ENCODE results near the gene MTOR. TPM values are rescaled to one million over a fixed set of nuclear protein-coding genes. Genes with fewer than 3 reads are reported as not detected.

MTOR gene
- total and polyA plus RNA-seq, 2 of the 8 experiments (the other 6 are each of a cell fraction or from before 2014, with no cell fraction given), result 44.2 to 76.8 TPM

DNA sequence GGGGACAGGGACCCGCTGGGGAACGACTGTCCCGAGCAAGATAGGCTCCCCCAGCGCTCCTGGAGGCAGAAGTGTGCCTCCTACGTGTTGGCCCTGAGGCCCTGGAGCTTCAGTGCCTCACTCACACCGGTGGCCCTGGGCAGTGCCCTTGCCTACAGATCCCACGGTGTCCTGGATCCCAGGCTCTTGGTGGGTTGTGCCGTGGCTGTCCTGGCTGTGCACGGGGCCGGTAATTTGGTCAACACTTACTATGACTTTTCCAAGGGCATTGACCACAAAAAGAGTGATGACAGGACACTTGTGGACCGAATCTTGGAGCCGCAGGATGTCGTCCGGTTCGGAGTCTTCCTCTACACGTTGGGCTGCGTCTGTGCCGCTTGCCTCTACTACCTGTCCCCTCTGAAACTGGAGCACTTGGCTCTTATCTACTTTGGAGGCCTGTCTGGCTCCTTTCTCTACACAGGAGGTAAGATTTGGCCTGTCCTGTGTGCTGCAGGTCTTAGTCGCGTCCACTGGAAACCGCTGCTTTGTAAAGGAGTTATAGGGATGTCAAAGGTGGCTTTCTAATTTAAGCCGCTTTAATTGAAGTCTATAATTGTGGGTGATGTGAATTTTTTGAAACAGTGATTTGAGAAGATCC is 11.4 kb upstream of the MTOR start:
- Histone ChIP-seq H3K4ac (replicated peaks; ENCODE audit: insufficient read length, low read depth, low read length) (no peak overlapping the region), H2BK20ac (ENCODE audit: low read length) (no peak overlapping the region), H3K23me2 (ENCODE audit: low read depth, low read length) (peaks cover 7% of the 10 kb centered on the region), H4K20me1 (replicated peaks in 1 of 2; ENCODE audit: control insufficient read depth in 1 of 2, insufficient read depth in 2 of 2, low read length in 2 of 2) (peaks cover 0 to 2% of the 10 kb centered on the region in 2 experiments), H2AK5ac (ENCODE audit: low read depth, low read length) (no peak overlapping the region), H3K4me1 (replicated peaks in 1 of 4; ENCODE audit: control insufficient read depth in 3 of 4, insufficient read depth in 4 of 4, low read length in 3 of 4) (peaks cover 0 to 3% (median 1%) of the 10 kb centered on the region in 4 experiments; a peak in 3 of 7 replicates), H3K56ac (replicated peaks; ENCODE audit: insufficient read length, low read depth, low read length) (no peak overlapping the region), H4K5ac (ENCODE audit: insufficient read length, low read depth, low read length) (peak overlapping the region; percentile 96), H3K18ac (ENCODE audit: extremely low read depth, low read length) (peak overlapping the region; percentile 17; the same call in 1 of the 2 replicates), H3K36me3 (ENCODE audit: control insufficient read depth in 2 of 4, insufficient read depth in 4 of 4, low read length in 3 of 4) (peaks cover 0 to 6% (median 0%) of the 10 kb centered on the region in 4 experiments; a peak in 1 of 8 replicates), H3K27ac (ENCODE audit: low read depth, low read length) (peak overlapping the region; percentile 92), H2BK12ac (ENCODE audit: low read depth, low read length) (peak overlapping the region; percentile 60), H3K23ac (ENCODE audit: insufficient read length) (no peak overlapping the region), H4K8ac (ENCODE audit: extremely low read depth, insufficient read depth, low read length) (peak overlapping the region; percentile 100; the same call in 1 of the 2 replicates), H3K9ac (replicated peaks in 1 of 4; ENCODE audit: extremely low read depth in 1 of 4, low read depth in 3 of 4, low read length in 3 of 4) (peak overlapping the region; percentile 89 to 97 (median 90)), H3K27me3 (replicated peaks in 1 of 4; ENCODE audit: control insufficient read depth in 3 of 4, extremely low read depth in 1 of 4, insufficient read depth in 3 of 4, low read length in 3 of 4) (no peaks in the 10 kb centered on the region), H3K4me3 (ENCODE audit: extremely low read depth in 1 of 4, insufficient read depth in 2 of 4, low read depth in 3 of 4, low read length in 4 of 4) (peak overlapping the region; percentile 82 to 98 (median 92)), H3K4me2 (ENCODE audit: insufficient read depth in 1 of 2, low read depth in 2 of 2, low read length in 2 of 2) (peak overlapping the region; percentile 83 to 99), H3K79me1 (ENCODE audit: low read depth, low read length) (peaks cover 3% of the 10 kb centered on the region; the same call in 1 of the 2 replicates), H2BK15ac (ENCODE audit: low read length) (no peak overlapping the region), H2AFZ (ENCODE audit: low read length) (no peak overlapping the region), H4K91ac (replicated peaks; ENCODE audit: insufficient read length, low read length) (peak overlapping the region; percentile 65), H2BK120ac (replicated peaks; ENCODE audit: low read depth, low read length) (no peak overlapping the region), H2BK5ac (ENCODE audit: low read depth, low read length) (peak overlapping the region; percentile 95), H3K14ac (ENCODE audit: insufficient read length) (no peak overlapping the region), H3K9me3 (ENCODE audit: insufficient read depth in 2 of 2, low read depth in 1 of 2, low read length in 1 of 2) (no peaks in the 10 kb centered on the region), H3K79me2 (ENCODE audit: control insufficient read depth in 1 of 2, insufficient read depth in 2 of 2, low read length in 2 of 2) (peaks cover 0 to 32% of the 10 kb centered on the region in 2 experiments; a peak in 2 of 4 replicates)
- TF ChIP-seq SP4 (IDR thresholded peaks at IDR 0.05; ENCODE audit: low read length), result no peak
- TF ChIP-seq SAP30 (IDR thresholded peaks at IDR 0.05; ENCODE audit: insufficient read depth, insufficient replicate concordance, low read length), result peak; percentile 71
- no peak for TF ChIP-seq FOSL1 (IDR thresholded peaks at IDR 0.05; ENCODE audit: insufficient read depth, low read depth, low read length)
- TF ChIP-seq CEBPB (IDR thresholded peaks at IDR 0.05; ENCODE audit: low read depth, low read length), result no peak
- TF ChIP-seq KDM5A (IDR thresholded peaks at IDR 0.05; ENCODE audit: low read length), result no peak
- no peak for TF ChIP-seq CREB1 (IDR thresholded peaks at IDR 0.05)
- 12% methylated on average over 22 of the region's 22 CpGs; no CpG with 5 or more reads in 1 of the 2 experiments for WGBS, 2 experiments (ENCODE audit: extremely low coverage in 1 of 2, insufficient coverage in 1 of 2, insufficient read length in 1 of 2, insufficient replicate concordance in 2 of 2, low coverage in 1 of 2, low lambda C conversion rate in 2 of 2, missing lambda C conversion rate in 1 of 2)
- POLR2A ChIA-PET (ENCODE audit: partially characterized antibody), result interaction anchor here (0.8 to 2.1 kb wide), 11 partner anchors 10 to 205 kb away, joined by 3 to 17 read pairs (median 4); partner anchors contain the start of genes DISP3 and MTOR
- no peak for FAIRE-seq
- CTCF ChIA-PET (ENCODE audit: partially characterized antibody), result interaction anchor here (0.8 to 3.1 kb wide), 5 partner anchors 10 to 371 kb away, joined by 3 to 19 read pairs (median 3); partner anchors contain the start of gene MTOR
- no peak for DNase-seq (ENCODE audit: low read depth in 1 of 2, low spot score in 2 of 2)

Measured in H1 (cell line).